HL-60/S4 (cell line): Measurements from ENCODE around the gene KRTAP10-3.

Experiments
- in situ Hi-C: fragments of 300-500 bp; cut with MboI; formaldehyde crosslinking; loops from 2 replicates; pipeline ENCODE4 v1.14.3; 2022; ENCODE audit warnings: low sequenced_read_pairs

The KRTAP10-3 gene

DNA sequence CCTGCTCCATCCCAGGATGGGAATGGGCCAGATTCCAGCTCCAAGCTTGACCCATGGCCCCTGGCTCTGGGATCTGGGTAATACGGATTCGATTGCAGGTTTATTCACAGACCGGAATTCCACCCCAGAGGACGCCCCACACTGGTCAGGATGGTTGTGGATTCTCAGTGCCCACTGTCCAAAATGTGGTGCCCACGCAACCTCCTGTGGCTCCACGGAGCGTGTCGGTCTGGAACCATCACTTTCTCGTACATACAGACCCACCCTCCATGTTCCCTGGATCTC is 50.2 kb downstream of the KRTAP10-3 start:
- in situ Hi-C loops: loop anchor here (25.0 kb wide), 1 partner anchor 429 kb away; the partner anchor contains the start of gene SLX9
